SK-N-SH (cell line): ENCODE measurements around the gene TSPAN15.

Experiments
- CTCF ChIP-seq: fragments of 200-600 bp; sonication (generic); IDR thresholded peaks from 2 replicates; pipeline ENCODE4 v1.6.1; 2017; ENCODE audit warnings: antibody characterized with exemption, mild to moderate bottlenecking, moderate library complexity
- FOXJ3 ChIP-seq: sonication (generic); formaldehyde crosslinking; IDR thresholded peaks from 2 replicates; pipeline ENCODE4 v1.5.1; 2020; ENCODE audit warnings: mild to moderate bottlenecking, missing genetic modification reagents
- RAD21 ChIP-seq: IDR thresholded peaks from 2 replicates; pipeline ENCODE4 v1.6.1; 2012; ENCODE audit warnings: mild to moderate bottlenecking, low read length
- RXRA ChIP-seq: IDR thresholded peaks from 2 replicates; pipeline ENCODE4 v1.4.0; 2012; ENCODE audit warnings: low read depth, mild to moderate bottlenecking, borderline replicate concordance
- USF2 ChIP-seq: fragments of 150-350 bp; IDR thresholded peaks from 2 replicates; pipeline ENCODE4 v1.6.1; 2017; ENCODE audit warnings: antibody characterized with exemption, low read length, low read depth, borderline replicate concordance
- YY1 ChIP-seq: IDR thresholded peaks from 2 replicates; pipeline ENCODE4 v1.4.0; 2012; ENCODE audit warnings: low read depth, mild to moderate bottlenecking

GRCh38 chr10:69405221-69405620 lies 46.0 kb upstream of the TSPAN15 start:
- no peak for TF ChIP-seq CTCF
- no peak for TF ChIP-seq RAD21
- no peak for TF ChIP-seq RXRA
- no peak for TF ChIP-seq YY1
- TF ChIP-seq USF2: no peak
- TF ChIP-seq FOXJ3 (CRISPR knock-in tag): no peak
